SK-MEL-5 (cell line): Measurements from ENCODE around the gene ASCC3. TPM values are rescaled to one million over a fixed set of nuclear protein-coding genes. Genes with fewer than 3 reads are reported as not detected.

Experiments used
- DNase-seq: peaks from one replicate; pipeline ENCODE4 v3.0.0-alpha.2; 2016; ENCODE audit warnings: low read depth, low spot score
- in situ Hi-C: cut with HindIII; loops from 2 replicates; pipeline ENCODE4 v1.10.0; 2016; ENCODE audit warnings: low sequenced_read_pairs, high pct_unique_total_duplicates, low pct_unique_long_range_greater_than_20kb
- total RNA-seq: library from RNA; depleted of rRNA; stranded (reverse); fragments of >200 nt; shearing (Covaris generic); gene quantifications from 2 replicates; pipeline ENCODE4 v1.2.3, GENCODE V29; 2014

Gene ASCC3
- total RNA-seq, 1 experiment from 2014 or later = 38.9 TPM

DNA sequence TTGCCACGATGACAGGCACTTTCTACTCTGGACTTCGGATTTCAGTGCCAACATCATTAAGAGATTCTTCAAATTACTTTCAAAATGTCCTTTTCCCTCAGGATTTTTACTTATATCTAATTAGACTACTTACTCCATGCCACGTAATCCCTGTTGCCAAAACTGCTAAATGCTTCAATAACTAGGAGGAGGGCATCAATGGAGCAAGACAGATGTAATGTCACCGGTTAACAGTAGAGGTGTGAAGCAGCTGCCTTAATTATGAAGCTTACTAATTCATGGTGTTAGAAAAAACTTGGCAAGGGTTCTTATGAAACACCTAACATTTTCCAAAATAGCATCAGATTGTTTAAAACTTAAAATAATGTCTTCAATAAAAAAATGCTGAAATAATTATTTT lies 305.2 kb downstream of the ASCC3 start:
- no peak for DNase-seq
- in situ Hi-C loops = no loop called here

DNA sequence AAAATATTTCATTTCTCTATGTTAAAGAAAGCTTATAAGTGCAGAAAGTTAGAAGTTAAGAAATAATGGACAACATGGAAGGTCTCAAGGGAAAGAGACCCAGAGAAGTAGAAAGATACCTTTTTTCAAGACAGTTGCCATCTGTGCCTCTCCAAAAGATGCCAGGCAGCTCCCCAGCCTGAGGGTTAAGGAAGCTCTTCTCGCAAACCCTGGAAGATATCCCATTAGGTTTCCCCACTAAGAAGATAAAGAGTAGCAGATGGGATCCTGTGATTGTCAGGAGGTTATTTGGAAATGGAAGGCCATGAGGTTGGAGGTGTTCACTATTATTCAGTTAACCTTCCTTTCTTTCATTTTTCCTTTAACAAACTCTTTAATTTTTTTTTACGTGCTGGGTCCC lies 306.3 kb downstream of the ASCC3 start:
- DNase-seq = no peak
- in situ Hi-C loops = no loop called here

GRCh38 chr6:100573166-100573565 lies 308.0 kb downstream of the ASCC3 start:
- DNase-seq = peak; percentile 53
- in situ Hi-C loops = no loop called here

DNA sequence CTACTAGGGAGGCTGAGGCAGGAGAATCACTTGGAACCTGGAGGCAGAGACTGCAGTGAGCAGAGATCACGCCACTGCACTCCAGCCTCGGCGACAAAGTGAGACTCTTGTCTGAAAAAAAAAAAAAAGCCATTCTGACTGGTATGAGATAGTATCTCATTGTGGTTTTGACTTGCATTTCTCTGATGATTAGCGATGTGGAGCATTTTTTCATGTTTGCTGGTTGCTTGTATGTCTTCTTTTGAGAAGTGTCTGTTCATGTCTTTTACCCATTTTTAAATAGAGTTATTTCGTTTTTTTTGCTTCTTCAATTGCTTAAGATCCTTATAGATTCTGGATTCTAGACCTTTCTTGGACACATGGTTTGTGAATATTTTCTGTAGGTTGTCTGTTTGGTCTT lies 312.9 kb downstream of the ASCC3 start:
- in situ Hi-C loops = no loop called here
- DNase-seq = no peak

DNA sequence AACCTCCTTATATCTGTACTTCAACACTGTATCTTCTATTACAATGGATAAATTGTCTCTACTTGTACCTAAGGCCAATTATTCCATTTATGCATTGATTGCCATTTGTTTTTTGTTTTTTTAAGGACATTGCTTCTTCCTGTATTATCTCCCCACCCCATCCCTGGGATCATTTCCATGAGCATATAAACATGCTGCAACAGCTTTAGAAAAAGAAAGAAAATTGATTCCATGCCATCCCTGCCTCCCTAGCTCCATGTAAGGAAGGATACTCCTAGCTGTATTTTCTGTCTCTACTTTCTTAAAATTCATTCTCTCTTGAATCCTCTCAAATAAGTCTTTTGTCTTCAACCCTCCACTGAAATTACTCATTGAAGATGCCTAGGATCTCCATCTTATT lies 314.6 kb downstream of the ASCC3 start:
- in situ Hi-C loops = no loop called here
- DNase-seq = no peak

DNA sequence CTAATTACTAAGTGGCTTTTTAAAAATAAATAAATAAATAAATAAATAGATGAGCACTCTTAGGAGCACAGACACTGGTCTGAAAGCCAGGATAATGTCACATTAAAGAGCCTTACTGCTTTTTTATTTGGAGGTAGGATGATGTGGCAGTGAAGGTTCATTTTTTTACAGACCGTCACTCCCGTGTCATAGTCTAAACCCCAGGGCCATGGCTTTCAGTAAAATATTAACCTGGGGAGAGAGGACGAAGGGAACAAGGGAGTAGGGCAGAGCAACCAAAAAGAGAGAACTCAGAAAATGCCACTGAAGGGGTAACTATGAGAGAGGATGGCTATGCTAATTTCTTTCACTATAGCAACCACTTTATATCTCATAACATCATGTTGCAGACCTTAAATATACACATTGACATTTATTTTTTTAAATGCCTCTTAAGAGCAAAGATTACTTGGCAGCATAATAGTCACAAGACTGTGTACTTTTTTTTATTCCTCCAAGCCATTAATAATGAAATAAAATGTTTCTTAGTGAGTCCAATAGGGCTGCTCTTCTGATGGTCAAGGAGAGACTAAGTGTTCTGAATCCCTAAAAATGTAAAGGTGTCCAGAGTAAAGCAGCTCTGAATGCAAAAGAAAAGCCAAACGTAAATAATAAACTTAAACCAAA lies 315.6 kb downstream of the ASCC3 start:
- in situ Hi-C loops = no loop called here

DNA sequence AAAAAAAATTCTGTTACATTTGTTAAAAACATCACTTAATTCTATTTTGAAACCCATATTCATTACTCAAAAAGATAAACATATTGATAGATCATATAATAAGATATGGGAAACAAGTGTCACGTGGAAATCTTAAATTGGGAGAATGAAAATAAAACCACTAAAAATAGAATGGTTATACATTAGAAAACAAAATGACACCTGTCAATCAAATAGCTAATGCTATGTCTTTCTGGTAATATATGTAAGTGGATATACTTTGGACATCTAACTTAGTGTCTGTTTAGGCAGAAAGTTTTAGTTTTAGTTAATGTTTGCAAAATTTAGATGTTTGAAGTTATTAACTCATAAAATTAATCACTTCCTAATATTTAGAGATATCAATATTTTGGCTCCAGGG lies 321.3 kb downstream of the ASCC3 start:
- in situ Hi-C loops = no loop called here
- no peak for DNase-seq

More for the DNA sequence above, 315.6 kb downstream of the ASCC3 start:
- no peak for DNase-seq

DNA sequence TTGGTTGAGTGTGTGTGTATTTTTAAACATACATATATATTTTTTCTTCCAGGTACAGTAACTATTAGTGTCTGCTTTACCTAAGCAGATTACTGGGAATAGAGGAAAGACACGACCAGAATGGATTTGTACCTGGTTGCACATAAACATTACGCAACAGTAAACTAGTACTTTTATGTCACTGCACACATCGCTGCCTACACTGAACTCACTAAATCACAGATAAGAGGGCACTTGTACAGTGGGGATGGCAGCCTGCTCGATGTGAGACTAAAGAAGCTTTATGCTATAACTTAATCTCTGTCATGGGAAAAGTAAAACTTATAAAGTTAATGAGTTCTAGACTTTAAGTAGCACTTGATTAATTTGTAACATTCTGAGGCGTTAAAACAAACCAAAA lies 326.9 kb downstream of the ASCC3 start:
- no peak for DNase-seq

GRCh38 chr6:100553243-100553642 lies 327.9 kb downstream of the ASCC3 start:
- no peak for DNase-seq

More for the DNA sequence above, 326.9 kb downstream of the ASCC3 start:
- in situ Hi-C loops = no loop called here

DNA sequence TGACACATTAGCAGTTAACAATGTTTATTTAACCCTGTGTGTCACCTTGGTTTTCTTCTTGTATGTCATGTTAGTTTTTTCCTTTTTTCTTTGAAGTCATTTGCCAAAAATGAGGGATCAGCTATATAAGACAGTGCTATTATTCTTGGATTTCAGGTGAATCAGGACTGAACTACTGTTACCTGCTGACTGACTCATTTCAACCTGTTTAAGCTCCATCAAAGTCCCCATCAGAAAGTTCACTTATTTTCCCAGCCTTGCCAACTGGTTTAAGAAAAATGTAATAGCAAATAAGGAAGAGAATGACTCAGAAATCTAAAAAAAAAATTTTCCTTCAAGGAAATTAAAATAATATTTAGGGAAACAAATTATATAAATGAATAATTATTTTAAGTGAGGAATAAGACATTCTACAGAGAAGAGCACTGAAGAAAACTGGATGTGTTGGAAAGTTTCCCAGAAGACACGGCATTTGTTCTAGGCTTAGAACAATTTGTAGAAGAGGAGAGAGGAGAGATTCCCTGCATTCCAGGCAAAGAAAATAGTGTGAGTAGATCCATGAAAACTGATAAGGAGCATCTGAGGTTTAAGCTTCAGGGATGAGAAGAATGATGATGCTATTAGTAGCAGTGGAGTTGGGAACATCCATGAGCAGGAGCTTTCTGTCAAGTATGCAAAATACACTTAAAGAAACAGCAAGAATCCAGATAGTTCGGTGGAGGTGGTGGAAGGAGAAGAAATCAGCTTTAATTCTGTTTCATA lies 331.5 kb downstream of the ASCC3 start:
- in situ Hi-C loops = no loop called here
- no peak for DNase-seq

More at GRCh38 chr6:100553243-100553642, 327.9 kb downstream of the ASCC3 start:
- in situ Hi-C loops = no loop called here

DNA sequence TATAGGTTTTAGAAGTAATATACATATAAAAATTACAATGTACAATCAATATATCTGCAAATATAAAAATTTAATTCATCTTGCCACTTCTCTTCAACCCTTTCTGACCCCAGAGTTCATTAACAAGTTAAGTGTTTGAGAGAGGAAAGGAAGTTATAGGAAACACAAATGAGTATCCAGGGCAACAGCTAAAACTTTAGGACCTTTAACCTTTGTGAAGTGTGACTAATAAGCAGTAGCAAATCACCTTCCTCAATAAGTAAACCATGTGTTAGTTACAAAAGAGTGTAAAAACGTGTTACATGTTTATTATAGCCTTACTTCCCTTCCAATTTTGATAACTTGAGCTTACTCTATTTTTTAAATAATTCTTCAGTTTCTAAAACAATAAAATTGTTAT lies 343.0 kb downstream of the ASCC3 start:
- no peak for DNase-seq
- in situ Hi-C loops = no loop called here

- in situ Hi-C loops = no loop called here
- DNase-seq = no peak
Measured at GRCh38 chr6:100518588-100518987, 362.5 kb downstream of the ASCC3 start.

- in situ Hi-C loops = no loop called here
Measured at GRCh38 chr6:100517633-100518032, 363.5 kb downstream of the ASCC3 start.

DNA sequence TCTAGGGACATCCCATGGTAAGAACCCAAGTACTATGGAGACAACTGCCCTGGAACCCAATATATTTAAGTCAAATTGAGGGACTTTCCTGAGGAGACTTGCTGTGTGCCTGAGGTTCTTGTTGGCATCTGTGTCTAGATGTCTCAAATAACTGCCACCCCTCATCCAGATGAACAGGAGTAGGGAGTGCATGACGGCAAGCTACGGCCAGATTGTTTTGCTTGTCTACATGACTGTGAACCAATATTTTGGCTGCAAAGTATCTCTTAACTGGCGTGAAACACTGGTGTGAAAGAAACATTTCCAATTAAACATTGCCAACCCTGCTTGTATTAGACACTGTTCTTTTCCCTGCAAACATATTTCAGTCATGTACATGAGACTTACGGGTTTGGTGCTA lies 364.0 kb downstream of the ASCC3 start:
- in situ Hi-C loops = no loop called here
- no peak for DNase-seq

More at GRCh38 chr6:100517633-100518032, 363.5 kb downstream of the ASCC3 start:
- DNase-seq = no peak

DNA sequence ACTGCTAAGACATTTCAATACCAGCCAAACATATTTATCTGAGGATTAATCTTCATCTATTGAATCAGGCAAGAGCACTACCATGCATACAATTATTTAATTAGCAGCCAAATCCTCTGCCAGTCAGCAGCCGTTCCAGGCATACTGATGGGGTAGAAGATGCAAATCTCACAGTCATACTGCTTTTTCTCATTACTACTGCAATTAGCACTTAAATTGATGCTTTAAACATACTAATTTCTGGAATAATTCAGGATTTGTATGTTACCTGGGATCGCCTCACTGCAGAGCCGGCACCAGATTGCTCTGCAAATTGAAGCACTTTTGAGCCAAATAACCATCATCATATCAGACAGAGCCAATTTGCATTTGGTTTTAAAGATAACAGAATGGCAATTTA lies 366.5 kb downstream of the ASCC3 start:
- no peak for DNase-seq
- in situ Hi-C loops = no loop called here

GRCh38 chr6:100512203-100512862 lies 368.8 kb downstream of the ASCC3 start:
- DNase-seq = peak; percentile 19
- in situ Hi-C loops = no loop called here

DNA sequence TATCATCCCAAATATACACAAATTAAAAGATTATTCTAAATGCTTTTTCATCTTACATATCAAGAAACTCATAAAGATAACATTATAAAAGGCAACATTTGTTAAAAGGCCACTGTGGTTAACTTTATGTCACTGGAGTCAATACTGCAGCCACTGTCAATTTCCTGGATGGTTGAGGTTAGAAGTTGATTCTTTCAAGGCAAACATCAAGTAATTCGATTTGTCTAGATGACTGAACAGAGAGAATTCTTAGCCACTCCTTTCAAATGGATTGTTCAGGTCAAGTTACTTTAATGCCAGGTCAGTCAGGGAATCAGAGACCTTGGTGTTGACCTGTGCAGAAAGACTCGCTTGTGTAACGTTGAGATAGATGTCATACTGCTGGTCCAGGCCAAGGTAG lies 372.0 kb downstream of the ASCC3 start:
- no peak for DNase-seq
- in situ Hi-C loops = no loop called here

DNA sequence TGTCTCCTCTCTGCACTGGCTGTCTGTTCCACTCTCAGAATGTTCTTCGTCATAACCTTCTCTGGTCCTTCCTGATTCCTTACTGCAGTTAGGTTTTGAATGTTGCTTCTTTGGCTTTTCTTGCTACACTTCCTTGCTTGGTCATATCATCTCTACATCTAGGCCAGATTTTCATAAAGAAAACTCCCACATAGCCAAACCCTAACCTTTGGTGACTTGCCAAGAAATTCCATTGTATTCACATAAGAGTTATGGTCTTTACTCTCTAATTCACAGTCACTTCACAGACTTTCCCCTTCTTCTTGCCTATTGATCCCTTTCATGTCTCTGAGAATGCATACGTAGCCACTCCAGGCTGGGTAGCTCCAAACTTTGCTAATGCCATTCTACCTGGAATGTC lies 374.5 kb downstream of the ASCC3 start:
- in situ Hi-C loops = no loop called here
- no peak for DNase-seq
